Upper lobe of left lung (tissue), 6 donors: ENCODE results near the gene FBLIM1. TPM values are rescaled to one million over a fixed set of nuclear protein-coding genes. Genes with fewer than 3 reads are reported as not detected.

Experiments
- ATAC-seq, 2 donors: fragments of 200-7000 bp; cut with Tn5 transposase; one replicate each; pipeline ENCODE4 v1.9.1; 2022; ENCODE audit warnings: mild to moderate bottlenecking in 2 of 2, moderate library complexity in 2 of 2; ENCODE audit not compliant: low FRiP score in 2 of 2
- DNase-seq, 2 donors: peaks; one replicate each; pipeline ENCODE4 v3.0.0-alpha.2; 2019 to 2020
- H3K27ac ChIP-seq, 4 donors: fragments of 200-600 bp; sonication (generic); one replicate each; pipeline ENCODE4 v1.5.1; 2016 to 2019
- H3K27me3 ChIP-seq, 4 donors: fragments of 200-600 bp; sonication (generic); one replicate each; pipeline ENCODE4 v1.5.1; 2017 to 2019
- H3K36me3 ChIP-seq, 4 donors: fragments of 200-600 bp; sonication (generic); one replicate each; pipeline ENCODE4 v1.5.1; 2016 to 2019
- H3K4me1 ChIP-seq, 4 donors: fragments of 200-600 bp; sonication (generic); one replicate each; pipeline ENCODE4 v1.5.1; 2018 to 2019
- H3K4me3 ChIP-seq, 4 donors: fragments of 200-600 bp; sonication (generic); one replicate each; pipeline ENCODE4 v1.5.1; 2017 to 2019; ENCODE audit warnings: mild to moderate bottlenecking in 2 of 4, moderate library complexity in 1 of 4
- H3K9me3 ChIP-seq, 4 donors: fragments of 200-600 bp; sonication (generic); one replicate each; pipeline ENCODE4 v1.5.1; 2018 to 2019
- EP300 ChIP-seq, 4 donors: sonication (generic); formaldehyde crosslinking; IDR thresholded peaks; one replicate each; pipeline ENCODE4 v1.5.1; 2017; ENCODE audit warnings: antibody characterized with exemption in 4 of 4, control low read depth in 2 of 4
- POLR2A ChIP-seq, 4 donors: fragments of 450-650 bp; IDR thresholded peaks; one replicate each; pipeline ENCODE4 v1.5.1; 2016 to 2017; ENCODE audit warnings: antibody characterized with exemption in 4 of 4, mild to moderate bottlenecking in 2 of 4
- POLR2AphosphoS5 ChIP-seq, 2 donors: sonication (generic); formaldehyde crosslinking; IDR thresholded peaks; one replicate each; pipeline ENCODE4 v1.5.1; 2017; ENCODE audit warnings: antibody characterized with exemption in 2 of 2
- WGBS, 2 donors: methylation state at CpG; one replicate each; pipeline ENCODE4 v1.1.5; 2017 to 2018; 5-methylcytosine and 5-hydroxymethylcytosine counted together
- total RNA-seq, 6 donors: library from RNA; depleted of rRNA in 4 of 6; stranded (reverse); fragments of >200 nt in 4 of 6; gene quantifications; one replicate each; pipeline versions ENCODE4 v1.1.0 to v1.2.1, GENCODE V29; 2016 to 2021
- TF ChIP-seq, protein P1 (sequence below), 6 experiments: fragments of 450-650 bp in 4 of 6; fragments of 200-600 bp in 2 of 6; sonication (generic) in 2 of 6; IDR thresholded peaks; one replicate each; pipeline ENCODE4 v1.5.1; 2016 to 2019; ENCODE audit warnings: antibody characterized with exemption in 6 of 6
- donor health status: DM: no; HTN: no; CAD: no; lungs with moderate emphysema.
- donor health status: DM: no; HTN: yes; CAD: no; lungs with severe emphysema.

The FBLIM1 gene
- total RNA-seq, 6 donors from 2014 or later, result 11.2 to 51.3 (median 35.1) TPM

DNA sequence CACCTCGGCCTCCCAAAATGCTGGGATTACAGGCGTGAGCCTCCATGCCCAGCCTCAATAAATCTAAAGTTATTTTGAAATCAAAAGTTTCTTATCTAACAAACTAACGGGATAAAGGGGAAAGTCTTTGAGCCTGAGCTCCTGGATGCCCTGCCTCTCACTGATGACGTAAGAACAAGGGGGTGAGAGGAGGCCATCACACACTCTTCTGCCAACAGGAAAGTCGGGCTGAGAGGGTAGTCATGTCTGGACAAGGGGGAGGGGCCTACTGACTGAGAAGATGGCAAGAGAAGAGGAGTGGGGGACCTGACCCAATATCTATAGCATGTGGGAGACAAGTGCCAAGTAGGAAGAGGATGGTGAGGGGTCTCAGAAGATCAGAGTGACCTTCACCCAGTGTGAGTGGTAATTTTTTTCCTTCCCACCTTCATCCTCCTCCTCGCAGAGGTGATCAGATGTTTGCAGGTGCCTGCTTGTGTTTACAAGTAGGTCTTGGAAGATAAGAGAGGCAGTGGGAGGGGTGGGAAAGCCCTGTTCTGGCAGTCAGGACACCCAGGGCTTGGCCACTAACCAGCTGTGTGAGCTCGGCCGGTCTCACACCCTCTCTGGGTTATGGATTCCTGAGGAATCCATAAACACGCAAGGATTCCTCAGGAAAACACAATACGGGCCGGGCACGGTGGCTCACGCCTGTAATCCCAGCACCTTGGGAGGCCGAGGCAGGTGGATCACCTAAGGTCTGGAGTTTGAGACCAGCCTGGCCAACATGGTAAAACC lies 39.2 kb downstream of the FBLIM1 start:
- no peak for DNase-seq
- Histone ChIP-seq H3K9me3 (no peaks in the 10 kb centered on the region), H3K27ac (peak overlapping the region in 3 of 4 donors; percentile 23 to 80 (median 42)), H3K4me3 (no peak overlapping the region), H3K36me3 (no peaks in the 10 kb centered on the region), H3K27me3 (no peaks in the 10 kb centered on the region), H3K4me1 (peaks cover 29 to 37% (median 33%) of the 10 kb centered on the region in 4 donors)
- ATAC-seq, result no peak
- WGBS, 2 donors, result 70 to 79% methylated on average over 6 to 14 of the region's 14 CpGs
- TF ChIP-seq POLR2AphosphoS5 (IDR thresholded peaks at IDR 0.05) (no peak), EP300 (IDR thresholded peaks at IDR 0.05) (no peak), POLR2A (IDR thresholded peaks at IDR 0.05) (no peak)
- TF ChIP-seq, protein P1, sequence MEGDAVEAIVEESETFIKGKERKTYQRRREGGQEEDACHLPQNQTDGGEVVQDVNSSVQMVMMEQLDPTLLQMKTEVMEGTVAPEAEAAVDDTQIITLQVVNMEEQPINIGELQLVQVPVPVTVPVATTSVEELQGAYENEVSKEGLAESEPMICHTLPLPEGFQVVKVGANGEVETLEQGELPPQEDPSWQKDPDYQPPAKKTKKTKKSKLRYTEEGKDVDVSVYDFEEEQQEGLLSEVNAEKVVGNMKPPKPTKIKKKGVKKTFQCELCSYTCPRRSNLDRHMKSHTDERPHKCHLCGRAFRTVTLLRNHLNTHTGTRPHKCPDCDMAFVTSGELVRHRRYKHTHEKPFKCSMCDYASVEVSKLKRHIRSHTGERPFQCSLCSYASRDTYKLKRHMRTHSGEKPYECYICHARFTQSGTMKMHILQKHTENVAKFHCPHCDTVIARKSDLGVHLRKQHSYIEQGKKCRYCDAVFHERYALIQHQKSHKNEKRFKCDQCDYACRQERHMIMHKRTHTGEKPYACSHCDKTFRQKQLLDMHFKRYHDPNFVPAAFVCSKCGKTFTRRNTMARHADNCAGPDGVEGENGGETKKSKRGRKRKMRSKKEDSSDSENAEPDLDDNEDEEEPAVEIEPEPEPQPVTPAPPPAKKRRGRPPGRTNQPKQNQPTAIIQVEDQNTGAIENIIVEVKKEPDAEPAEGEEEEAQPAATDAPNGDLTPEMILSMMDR (IDR thresholded peaks at IDR 0.05), result no peak

DNA sequence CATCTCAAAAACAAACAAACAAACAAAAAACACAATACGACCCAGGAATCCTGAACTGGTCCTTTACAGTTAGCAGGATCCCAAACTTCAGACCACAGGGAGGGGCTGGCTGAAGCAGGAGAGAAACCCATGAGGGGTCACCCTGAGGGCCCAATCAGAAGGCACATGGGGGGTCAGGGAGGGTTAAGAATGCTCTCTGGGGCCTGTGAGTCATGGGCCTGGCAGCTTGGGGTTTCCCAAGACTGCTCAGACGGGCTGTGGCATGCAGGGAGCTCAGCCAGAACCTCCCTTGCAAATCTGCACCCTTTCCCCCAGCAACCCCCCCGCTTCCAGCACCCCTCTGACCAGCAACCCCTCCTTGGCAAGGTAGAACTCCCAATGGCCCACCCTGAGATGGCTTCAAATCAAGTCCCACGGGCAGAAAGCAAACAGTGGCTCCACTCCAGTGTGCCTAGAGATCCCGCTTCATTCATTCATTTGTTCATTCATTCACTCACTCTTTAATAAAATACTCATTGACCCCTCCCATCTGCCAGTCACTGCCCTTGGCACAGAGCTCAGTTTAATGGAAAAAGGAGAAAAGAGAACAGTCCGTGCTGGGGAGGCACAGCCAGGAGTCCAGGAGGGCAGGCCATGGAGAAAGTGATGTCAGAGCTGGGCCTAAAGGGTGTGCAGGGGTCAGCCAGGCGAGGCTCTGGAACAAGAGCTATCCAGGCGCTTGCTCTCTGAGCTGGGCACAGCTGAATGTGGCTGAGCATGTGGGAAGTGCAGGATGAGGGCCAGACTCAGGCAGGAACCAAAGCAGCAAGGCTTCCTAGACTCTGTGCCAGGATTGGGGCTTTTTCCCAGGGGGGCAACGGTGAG lies 40.6 kb downstream of the FBLIM1 start:
- 51 to 60% methylated on average over 9 of the region's 9 CpGs for WGBS, 2 donors
- Histone ChIP-seq H3K27ac (peak overlapping the region; percentile 62 to 80 (median 74)), H3K9me3 (no peaks in the 10 kb centered on the region), H3K36me3 (no peaks in the 10 kb centered on the region), H3K4me3 (no peak overlapping the region), H3K4me1 (peaks cover 29 to 37% (median 33%) of the 10 kb centered on the region in 4 donors), H3K27me3 (no peaks in the 10 kb centered on the region)
- DNase-seq (peak in 1 of 2 donors; percentile 86), ATAC-seq (peak; percentile 83 to 89)
- TF ChIP-seq POLR2AphosphoS5 (IDR thresholded peaks at IDR 0.05) (peak; percentile 22 to 60), EP300 (IDR thresholded peaks at IDR 0.05) (peak in 2 of 4 donors; percentile 31 to 69)
- TF ChIP-seq, protein P1 (IDR thresholded peaks at IDR 0.05), result no peak

DNA sequence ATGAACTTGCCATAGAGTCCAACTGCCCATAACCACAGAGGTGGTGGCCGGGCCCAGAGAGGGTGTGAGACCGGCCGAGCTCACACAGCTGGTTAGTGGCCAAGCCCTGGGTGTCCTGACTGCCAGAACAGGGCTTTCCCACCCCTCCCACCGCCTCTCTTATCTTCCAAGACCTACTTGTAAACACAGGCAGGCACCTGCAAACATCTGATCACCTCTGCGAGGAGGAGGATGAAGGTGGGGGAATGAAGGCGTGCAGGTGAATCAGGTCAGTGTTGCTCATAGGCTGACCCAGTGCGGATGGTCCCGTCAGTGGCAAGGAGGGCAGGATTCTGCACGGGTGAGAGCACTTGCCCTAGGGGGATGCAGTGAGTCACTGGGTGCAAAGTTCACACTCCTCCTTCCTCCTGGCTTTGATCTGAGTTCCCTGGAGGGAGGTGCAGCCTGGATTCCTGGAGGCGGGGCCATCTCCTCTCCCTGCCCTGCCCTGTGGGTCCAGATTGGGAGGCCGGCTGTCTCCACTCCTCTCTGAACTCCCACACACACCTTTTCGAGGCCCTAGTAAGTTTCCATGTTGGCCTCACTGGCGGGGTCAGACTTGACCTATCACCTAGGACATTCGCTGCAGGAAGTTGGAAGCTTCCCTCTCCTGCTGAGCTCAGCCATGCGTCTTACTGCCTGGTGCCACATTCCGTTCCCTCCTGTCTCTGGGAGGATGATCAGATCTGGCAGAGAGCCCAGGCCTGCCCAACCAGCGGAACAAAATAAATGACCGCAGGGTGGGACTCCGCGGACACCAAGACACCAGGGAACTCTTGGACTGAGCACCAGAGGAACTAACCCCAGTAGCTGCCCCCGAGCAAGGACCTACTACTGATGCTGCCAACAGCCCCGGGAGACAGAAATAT lies 41.6 kb downstream of the FBLIM1 start:
- TF ChIP-seq, protein P1 (IDR thresholded peaks at IDR 0.05), result no peak
- peak; percentile 11 to 62 for TF ChIP-seq POLR2AphosphoS5 (IDR thresholded peaks at IDR 0.05)
- no peak for TF ChIP-seq POLR2A (IDR thresholded peaks at IDR 0.05)
- TF ChIP-seq EP300 (IDR thresholded peaks at IDR 0.05), result peak in 1 of 4 donors; percentile 69
- no peak overlapping the region for H3K4me3 ChIP-seq
- peak; percentile 61 to 77 for ATAC-seq
- peak overlapping the region; percentile 62 to 80 (median 74) for H3K27ac ChIP-seq
- H3K4me1 ChIP-seq, result peaks cover 29 to 36% (median 33%) of the 10 kb centered on the region in 4 donors
- H3K27me3 ChIP-seq, result no peaks in the 10 kb centered on the region
- H3K9me3 ChIP-seq, result no peaks in the 10 kb centered on the region
- no peaks in the 10 kb centered on the region for H3K36me3 ChIP-seq
- DNase-seq, result peak in 1 of 2 donors; percentile 67
- 41 to 58% methylated on average over 16 to 22 of the region's 22 CpGs for WGBS, 2 donors

DNA sequence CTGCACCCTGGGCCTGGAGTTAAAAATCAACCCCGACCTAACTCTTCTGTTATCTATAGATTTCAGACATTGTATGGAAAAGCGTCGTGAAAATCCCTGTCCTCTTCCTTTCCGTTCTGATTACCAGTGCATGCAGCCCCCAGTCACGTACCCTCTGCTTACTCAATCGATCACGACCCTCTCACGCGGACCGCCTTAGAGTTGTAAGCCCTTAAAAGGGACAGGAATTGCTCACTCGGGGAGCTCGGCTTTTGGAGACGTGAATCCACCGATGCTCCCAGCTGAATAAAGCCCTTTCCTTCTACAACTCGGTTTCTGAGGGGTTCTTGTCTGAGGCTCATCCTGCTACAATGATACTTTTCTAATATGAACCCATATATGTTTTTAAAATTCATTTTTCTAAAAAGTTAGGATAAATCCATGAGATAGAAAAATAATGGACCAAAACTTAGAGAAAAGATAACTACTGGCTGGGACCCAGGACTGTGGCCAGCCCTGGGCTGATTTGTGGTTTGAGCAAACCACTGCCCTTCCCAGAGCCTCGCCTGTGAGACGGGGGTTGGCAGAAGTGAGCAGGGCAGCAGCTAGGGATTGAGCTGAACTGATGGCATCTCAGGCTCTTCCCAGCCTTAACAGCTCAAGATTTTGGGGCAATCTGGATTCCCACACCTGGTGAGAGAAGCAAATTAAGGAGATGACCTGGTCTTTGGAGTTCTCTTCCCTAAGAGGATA lies 43.8 kb downstream of the FBLIM1 start:
- ATAC-seq (no peak), DNase-seq (no peak)
- H3K27me3 ChIP-seq, result no peaks in the 10 kb centered on the region
- H3K4me1 ChIP-seq, result peaks cover 24 to 34% (median 28%) of the 10 kb centered on the region in 4 donors
- WGBS, 2 donors, result 81 to 83% methylated on average over 17 of the region's 17 CpGs
- H3K4me3 ChIP-seq, result no peak overlapping the region
- no peaks in the 10 kb centered on the region for H3K9me3 ChIP-seq
- H3K36me3 ChIP-seq, result no peaks in the 10 kb centered on the region
- TF ChIP-seq, protein P1 (IDR thresholded peaks at IDR 0.05), result no peak
- no peak for TF ChIP-seq POLR2AphosphoS5 (IDR thresholded peaks at IDR 0.05)
- TF ChIP-seq POLR2A (IDR thresholded peaks at IDR 0.05), result no peak
- no peak for TF ChIP-seq EP300 (IDR thresholded peaks at IDR 0.05)
- no peak overlapping the region for H3K27ac ChIP-seq
